GM12892 (cell line): ENCODE measurements around the gene EXT2.

ENCODE experiments used
- POLR2A ChIP-seq: IDR thresholded peaks from 2 replicates; pipeline ENCODE4 v1.6.1; 2011; ENCODE audit warnings: low read depth, low read length, control low read depth
- POLR2AphosphoS5 ChIP-seq: IDR thresholded peaks from 2 replicates; pipeline ENCODE4 v1.6.1; 2011; ENCODE audit warnings: low read depth, low read length, control low read depth
- TAF1 ChIP-seq: IDR thresholded peaks from 2 replicates; pipeline ENCODE4 v1.6.1; 2011; ENCODE audit warnings: low read depth, mild to moderate bottlenecking, control low read depth, low read length, borderline replicate concordance

GRCh38 chr11:44213148-44213547, 117.7 kb downstream of the EXT2 start:
- TF ChIP-seq POLR2AphosphoS5 (no peak), TAF1 (no peak), POLR2A (no peak)
